Omental fat pad (tissue), 4 donors: ENCODE measurements around the gene PLOD1. TPM values are rescaled to one million over a fixed set of nuclear protein-coding genes. Genes with fewer than 3 reads are reported as not detected.

Experiments
- ATAC-seq: fragments of 150-250 bp; one replicate; pipeline ENCODE4 v1.9.1; 2016; ENCODE audit warnings: mild to moderate bottlenecking, moderate library complexity; ENCODE audit not compliant: low FRiP score
- DNase-seq: peaks from one replicate; pipeline ENCODE4 v3.0.0-alpha.2; 2019; ENCODE audit warnings: low spot score
- CTCF ChIP-seq, 3 donors: fragments of 450-650 bp; IDR thresholded peaks; one replicate each; pipeline ENCODE4 v1.5.1; 2016 to 2017; ENCODE audit warnings: antibody characterized with exemption in 3 of 3, mild to moderate bottlenecking in 3 of 3, moderate library complexity in 2 of 3
- small RNA-seq: library from RNA; depleted of rRNA; stranded (forward); fragments of <200 nt; gene quantifications from one replicate; pipeline ENCODE3, GENCODE V24; 2016
- total RNA-seq, 4 donors: library from RNA; depleted of rRNA; stranded (reverse); fragments of >200 nt; gene quantifications; one replicate each; pipeline ENCODE4 v1.1.0, GENCODE V29; 2016

PLOD1 gene
- total RNA-seq, 4 donors from 2014 or later = 60.8 to 142 (median 69.0) TPM

DNA sequence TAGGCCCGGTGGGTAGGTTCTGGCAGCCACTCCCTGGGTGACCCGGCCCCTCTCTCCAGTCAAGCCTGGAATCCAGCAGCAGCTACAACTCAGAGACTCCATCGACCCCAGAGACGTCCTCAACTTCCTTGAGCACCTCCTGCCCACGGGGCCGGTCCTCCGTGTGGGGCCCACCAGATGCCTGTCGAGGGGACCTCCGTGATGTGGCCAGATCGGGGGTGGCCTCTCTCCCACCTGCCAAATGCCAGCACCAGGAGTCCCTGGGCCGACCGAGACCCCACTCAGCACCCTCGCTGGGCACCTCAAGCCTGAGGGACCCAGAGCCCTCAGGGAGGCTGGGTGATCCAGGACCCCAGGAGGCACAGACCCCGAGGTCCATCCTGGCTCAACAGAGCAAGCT lies 87.5 kb downstream of the PLOD1 start:
- no peak for DNase-seq
- TF ChIP-seq CTCF (IDR thresholded peaks at IDR 0.05) = no peak
- no peak for ATAC-seq

Small RNA genes within 50 kb of the gene (small RNA-seq; reads per million reads assigned to genes)
- gene AL096840.1 (not detected), gene RF00019 (not detected), gene RNU5E-4P (1.2 reads per million)

Other genes starting within 250 kb of the PLOD1 start
- gene DRAXIN, start 243.0 kb upstream of the PLOD1 start, total RNA-seq = not detected
- 10 to 100 TPM; 35.1 to 93.1 (median 64.2) TPM for gene AGTRAP, start 198.6 kb upstream of the PLOD1 start, total RNA-seq
- gene C1orf167, start 172.5 kb upstream of the PLOD1 start, total RNA-seq = 1 to 10 TPM in 1 of 4 donors, under 1 TPM in 1, not detected in 2; 0.72 to 2.0 TPM
- 10 to 100 TPM; 28.9 to 44.8 (median 36.0) TPM for gene MTHFR, start 128.8 kb upstream of the PLOD1 start, total RNA-seq
- 10 to 100 TPM; 14.4 to 20.4 (median 18.0) TPM for gene CLCN6, start 128.5 kb upstream of the PLOD1 start, total RNA-seq
- not detected for gene NPPA, start 86.9 kb upstream of the PLOD1 start, total RNA-seq
- gene NPPB, start 75.8 kb upstream of the PLOD1 start, total RNA-seq = not detected
- gene KIAA2013, start 8.3 kb upstream of the PLOD1 start, total RNA-seq = 10 to 100 TPM; 47.0 to 69.2 (median 62.1) TPM
- 10 to 100 TPM; 66.4 to 74.8 (median 70.0) TPM for gene MFN2, start 45.7 kb downstream of the PLOD1 start, total RNA-seq
- 10 to 100 TPM; 25.9 to 40.6 (median 33.9) TPM for gene MIIP, start 84.8 kb downstream of the PLOD1 start, total RNA-seq
- gene TNFRSF8, start 128.6 kb downstream of the PLOD1 start, total RNA-seq = 10 to 100 TPM in 1 of 4 donors, 1 to 10 TPM in 3; 2.9 to 31.9 (median 5.1) TPM
- 100 to 1,000 TPM in 2 of 4 donors, 10 to 100 TPM in 2; 34.0 to 122 (median 84.5) TPM for gene TNFRSF1B, start 232.3 kb downstream of the PLOD1 start, total RNA-seq